Measurements from ENCODE around the gene KLF15. TPM values are rescaled to one million over a fixed set of nuclear protein-coding genes. Genes with fewer than 3 reads are reported as not detected.

Gene KLF15
- total and polyA plus RNA-seq, 2 experiments from 2014 or later = 3.5 to 19.8 TPM

GRCh38 chr3:126371096-126371705, 14.0 kb upstream of the KLF15 start (continued):
- TF ChIP-seq ZNF114 (CRISPR knock-in tag; IDR thresholded peaks at IDR 0.05) (no peak), REST (IDR thresholded peaks at IDR 0.05; ENCODE audit: unreplicated experiment) (no peak)

- Histone ChIP-seq H3K4me1 (ENCODE audit: insufficient read depth) (no peaks in the 10 kb centered on the region), H4K20me1 (replicated peaks; ENCODE audit: insufficient read depth) (no peaks in the 10 kb centered on the region), H3K9me2 (ENCODE audit: insufficient read depth) (no peaks in the 10 kb centered on the region), H3K27ac (ENCODE audit: low read depth) (no peak overlapping the region), H3K36me3 (ENCODE audit: insufficient read depth) (no peaks in the 10 kb centered on the region), H3F3A (replicated peaks; ENCODE audit: low read depth) (no peaks in the 10 kb centered on the region), H2AFZ (no peak overlapping the region), H3K4me2 (no peak overlapping the region), H3K27me3 (ENCODE audit: insufficient read depth) (no peaks in the 10 kb centered on the region), H3K79me2 (replicated peaks; ENCODE audit: insufficient read depth) (no peaks in the 10 kb centered on the region), H3K4me3 (no peak overlapping the region)
- Mint-ChIP-seq H3K36me3 (ENCODE audit: low read depth) (no peaks in the 10 kb centered on the region), H3K27ac (no peak overlapping the region), H3K4me1 (no peaks in the 10 kb centered on the region; the same call in 2 of the 3 replicates), H3K27me3 (ENCODE audit: insufficient read depth, low read depth, poor library complexity) (no peaks in the 10 kb centered on the region), H3K4me3 (no peak overlapping the region), H3K9me3 (no peaks in the 10 kb centered on the region)
- no peak for TF ChIP-seq REST (IDR thresholded peaks at IDR 0.05; ENCODE audit: unreplicated experiment)
- TF ChIP-seq ZNF462 (CRISPR knock-in tag; IDR thresholded peaks at IDR 0.05) = no peak
- TF ChIP-seq ETS1 (IDR thresholded peaks at IDR 0.05) = no peak
- TF ChIP-seq CTCF (conservative IDR thresholded peaks at IDR 0.05; ENCODE audit: low read depth in 2 of 2) = no peak
- TF ChIP-seq ZNF331 (CRISPR knock-in tag; IDR thresholded peaks at IDR 0.05; ENCODE audit: low read depth) = no peak
- ATAC-seq = no peak
- DNase-seq (ENCODE audit: low spot score) = no peak
Observed at GRCh38 chr3:126370606-126371005, 13.4 kb upstream of the KLF15 start.
